ENCODE data around the gene HSPB6. TPM values are rescaled to one million over a fixed set of nuclear protein-coding genes. Genes with fewer than 3 reads are reported as not detected.

Gene HSPB6
- total RNA-seq, 1 experiment from 2014 or later, result 0.37 TPM

DNA sequence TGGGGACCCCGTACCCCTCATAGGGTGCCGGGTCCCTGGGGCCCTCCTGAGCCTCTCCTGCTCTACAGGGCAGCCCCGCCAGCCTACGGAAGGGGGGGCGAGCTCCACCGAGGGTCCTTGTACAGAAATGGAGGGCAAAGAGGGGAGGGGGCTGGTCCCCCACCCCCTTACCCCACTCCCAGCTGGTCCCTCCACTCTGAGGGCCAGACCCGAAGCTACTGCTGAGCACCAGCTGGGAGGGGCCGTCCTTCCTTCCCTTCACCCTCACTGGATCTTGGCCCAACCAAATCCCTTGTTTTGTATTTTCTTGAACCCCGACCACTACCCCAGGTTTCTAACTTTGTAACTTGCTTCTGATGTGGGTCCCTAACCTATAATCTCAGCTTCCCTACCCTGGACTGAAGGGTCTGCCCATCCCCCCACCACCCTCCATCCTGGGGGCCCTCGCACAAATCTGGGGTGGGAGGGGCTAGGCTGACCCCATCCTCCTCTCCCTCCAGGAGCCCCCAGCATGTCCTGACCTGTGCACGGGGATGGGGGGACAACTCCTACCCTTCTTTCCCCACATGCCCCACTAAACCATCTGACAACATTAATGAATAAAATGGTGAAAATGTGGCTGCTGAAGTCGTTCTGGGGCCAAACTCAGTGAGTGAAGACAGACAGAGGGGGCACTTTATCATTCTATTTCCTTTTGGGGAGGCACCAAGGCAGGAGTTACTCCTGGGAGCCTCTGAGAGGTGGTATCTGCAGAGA lies 31.6 kb upstream of the HSPB6 start:
- no CpG with 5 or more reads among the region's 12 CpGs for whole genome bisulfite sequencing (ENCODE audit: extremely low coverage, insufficient read length, low lambda C conversion rate)
- no peak overlapping the region for H4K5ac ChIP-seq (ENCODE audit: insufficient read length, low read depth, low read length)
- H2BK15ac ChIP-seq (ENCODE audit: low read depth, low read length), result no peak overlapping the region
- no peaks in the 10 kb centered on the region; a peak in 1 of 7 replicates for H3K36me3 Mint-ChIP-seq (ENCODE audit: insufficient read depth in 1 of 3, low read depth in 3 of 3)
- no peak overlapping the region for H2BK120ac ChIP-seq (ENCODE audit: low read depth, low read length, poor library complexity, severe bottlenecking)
- H3K23ac ChIP-seq (ENCODE audit: insufficient read length, low read depth, low read length), result no peak overlapping the region
- H2BK5ac ChIP-seq (ENCODE audit: insufficient read length, low read length), result no peak overlapping the region
- H3T11ph ChIP-seq (ENCODE audit: low read length), result no peak overlapping the region
- H4K91ac ChIP-seq (ENCODE audit: insufficient read length, low read depth, low read length), result no peak overlapping the region
- peaks cover 3% of the 10 kb centered on the region for H4K20me1 ChIP-seq (ENCODE audit: control insufficient read depth, insufficient read depth, insufficient read length)
- no peak for DNase-seq
- H3K27ac Mint-ChIP-seq, result no peak overlapping the region
- H2AFZ ChIP-seq (ENCODE audit: low read length), result no peak overlapping the region
- H2AK5ac ChIP-seq (ENCODE audit: insufficient read length, low read length), result no peak overlapping the region
- H3K27ac ChIP-seq (ENCODE audit: insufficient read length, low read depth, low read length), result no peak overlapping the region
- H3K4me3 Mint-ChIP-seq, result no peak overlapping the region; a peak in 1 of 5 replicates
- TF ChIP-seq, protein P1, sequence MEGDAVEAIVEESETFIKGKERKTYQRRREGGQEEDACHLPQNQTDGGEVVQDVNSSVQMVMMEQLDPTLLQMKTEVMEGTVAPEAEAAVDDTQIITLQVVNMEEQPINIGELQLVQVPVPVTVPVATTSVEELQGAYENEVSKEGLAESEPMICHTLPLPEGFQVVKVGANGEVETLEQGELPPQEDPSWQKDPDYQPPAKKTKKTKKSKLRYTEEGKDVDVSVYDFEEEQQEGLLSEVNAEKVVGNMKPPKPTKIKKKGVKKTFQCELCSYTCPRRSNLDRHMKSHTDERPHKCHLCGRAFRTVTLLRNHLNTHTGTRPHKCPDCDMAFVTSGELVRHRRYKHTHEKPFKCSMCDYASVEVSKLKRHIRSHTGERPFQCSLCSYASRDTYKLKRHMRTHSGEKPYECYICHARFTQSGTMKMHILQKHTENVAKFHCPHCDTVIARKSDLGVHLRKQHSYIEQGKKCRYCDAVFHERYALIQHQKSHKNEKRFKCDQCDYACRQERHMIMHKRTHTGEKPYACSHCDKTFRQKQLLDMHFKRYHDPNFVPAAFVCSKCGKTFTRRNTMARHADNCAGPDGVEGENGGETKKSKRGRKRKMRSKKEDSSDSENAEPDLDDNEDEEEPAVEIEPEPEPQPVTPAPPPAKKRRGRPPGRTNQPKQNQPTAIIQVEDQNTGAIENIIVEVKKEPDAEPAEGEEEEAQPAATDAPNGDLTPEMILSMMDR (conservative IDR thresholded peaks at IDR 0.05), result no peak
- no peak overlapping the region for H3K4ac ChIP-seq (ENCODE audit: low read depth, low read length)
- no peaks in the 10 kb centered on the region for H3K9me3 ChIP-seq (ENCODE audit: control insufficient read depth, low read depth, low read length)
- H3K14ac ChIP-seq (ENCODE audit: insufficient read depth, low read length), result no peak overlapping the region
- H3K4me1 ChIP-seq (ENCODE audit: insufficient read depth, low read length), result no peaks in the 10 kb centered on the region
- H4K8ac ChIP-seq (replicated peaks; ENCODE audit: insufficient read length, low read depth, low read length), result no peak overlapping the region
- H2BK20ac ChIP-seq (ENCODE audit: low read depth, low read length, poor library complexity, severe bottlenecking), result no peak overlapping the region
- no peaks in the 10 kb centered on the region for H3K79me1 ChIP-seq (ENCODE audit: insufficient read depth, low read depth, low read length, poor library complexity, severe bottlenecking)
- no peaks in the 10 kb centered on the region; the same call in 1 of the 2 replicates for H3K27me3 Mint-ChIP-seq (ENCODE audit: low read depth)
- H2BK12ac ChIP-seq (ENCODE audit: insufficient read length, low read depth, low read length), result no peak overlapping the region
- no peaks in the 10 kb centered on the region; a peak in 1 of 5 replicates for H3K9me3 Mint-ChIP-seq
- H3K18ac ChIP-seq (ENCODE audit: insufficient read length, low read depth, low read length), result no peak overlapping the region
- peaks cover 12 to 24% of the 10 kb centered on the region in 2 experiments for H3K4me1 Mint-ChIP-seq
- H3K27me3 ChIP-seq (ENCODE audit: insufficient read depth, low read length), result no peaks in the 10 kb centered on the region
- no peaks in the 10 kb centered on the region for H3K79me2 ChIP-seq (ENCODE audit: insufficient read depth, low read length)
- peaks cover 7% of the 10 kb centered on the region for H3K23me2 ChIP-seq (ENCODE audit: insufficient read length, low read depth, low read length, poor library complexity, severe bottlenecking)
- H3K4me2 ChIP-seq (ENCODE audit: insufficient read depth, insufficient read length, low read length), result no peak overlapping the region
- H3K56ac ChIP-seq (ENCODE audit: insufficient read length, low read depth, low read length), result no peak overlapping the region
- H3K9ac ChIP-seq (ENCODE audit: extremely low read depth, insufficient read length, low read length), result no peak overlapping the region

Data from H9 (cell line).